HG02588 (cell line): ENCODE measurements around the gene FAM186B.

Experiments used
- ATAC-seq: cut with Tn5 transposase; IDR thresholded peaks from one replicate; pipeline ENCODE4 v1.9.1; 2021; ENCODE audit warnings: mild to moderate bottlenecking, moderate library complexity; ENCODE audit not compliant: unreplicated experiment

Gene FAM186B

DNA sequence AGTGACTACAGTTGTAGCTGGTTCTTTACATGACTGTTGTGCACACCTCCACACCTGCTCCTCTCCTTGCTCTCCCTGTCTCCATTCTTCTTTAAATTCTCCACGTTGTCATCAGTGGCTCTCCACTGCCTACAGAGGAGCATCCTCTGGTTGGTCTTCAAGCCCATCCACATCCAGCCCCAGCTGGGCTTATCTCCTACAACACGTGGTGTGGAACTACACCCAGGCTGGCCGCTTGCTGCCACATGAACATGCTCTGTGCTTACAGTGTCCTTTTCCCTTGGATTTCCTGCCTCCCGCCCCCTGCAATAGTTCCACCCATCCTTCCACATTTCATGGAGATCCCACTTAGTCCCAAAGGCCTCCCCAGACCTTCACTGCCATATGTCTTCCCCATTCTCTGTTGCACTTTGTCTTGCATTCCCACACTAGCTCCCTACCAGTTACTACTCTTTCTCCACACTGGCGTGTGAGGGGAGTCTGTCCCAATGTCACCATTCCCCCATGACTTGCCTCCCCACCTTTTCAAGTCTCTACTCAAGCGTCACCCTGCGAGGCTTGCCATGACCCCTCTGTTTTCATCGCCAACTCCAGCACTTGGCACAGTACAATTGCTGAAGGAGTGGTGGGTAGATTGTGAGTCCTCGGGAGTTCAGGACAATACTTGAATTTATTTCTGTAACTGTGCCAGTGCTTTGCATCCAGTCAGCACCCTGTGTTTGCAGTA is 27.7 kb downstream of the FAM186B start:
- ATAC-seq, result no peak

DNA sequence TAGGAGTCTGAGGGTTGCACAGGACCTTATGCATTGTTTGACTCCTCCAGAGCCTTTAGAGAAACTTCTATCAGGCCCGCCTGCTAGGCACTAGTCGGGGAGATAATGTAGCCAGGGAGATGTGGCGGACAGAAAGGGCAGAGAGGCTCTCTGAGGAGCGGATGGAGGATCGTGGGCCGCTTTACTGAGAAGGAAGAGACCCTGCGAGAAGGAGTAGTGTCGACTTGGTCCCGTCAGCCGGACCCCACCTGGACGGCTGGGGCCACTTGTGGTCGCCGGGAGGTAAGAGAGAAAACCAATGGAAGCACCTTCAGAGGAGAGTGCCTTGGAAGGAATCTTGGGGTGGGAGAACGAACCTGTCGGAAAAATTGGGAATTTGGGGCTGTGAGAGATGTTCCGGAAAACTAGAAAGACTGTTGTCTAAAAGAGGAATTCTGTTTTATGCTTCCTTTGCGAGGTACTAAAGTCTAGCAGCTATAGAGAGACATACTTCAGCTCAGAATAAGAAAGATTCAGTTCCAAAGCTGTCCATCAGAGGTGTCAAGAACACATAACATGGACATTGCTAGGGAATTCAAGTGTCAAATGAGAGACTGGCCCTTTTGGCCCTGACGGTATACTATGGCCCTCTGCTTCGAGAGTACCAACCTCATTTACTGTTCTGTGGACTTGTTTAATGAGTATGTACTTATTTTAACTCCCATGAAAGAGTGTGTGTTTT is 36.8 kb downstream of the FAM186B start:
- peak; percentile 23 for ATAC-seq

DNA sequence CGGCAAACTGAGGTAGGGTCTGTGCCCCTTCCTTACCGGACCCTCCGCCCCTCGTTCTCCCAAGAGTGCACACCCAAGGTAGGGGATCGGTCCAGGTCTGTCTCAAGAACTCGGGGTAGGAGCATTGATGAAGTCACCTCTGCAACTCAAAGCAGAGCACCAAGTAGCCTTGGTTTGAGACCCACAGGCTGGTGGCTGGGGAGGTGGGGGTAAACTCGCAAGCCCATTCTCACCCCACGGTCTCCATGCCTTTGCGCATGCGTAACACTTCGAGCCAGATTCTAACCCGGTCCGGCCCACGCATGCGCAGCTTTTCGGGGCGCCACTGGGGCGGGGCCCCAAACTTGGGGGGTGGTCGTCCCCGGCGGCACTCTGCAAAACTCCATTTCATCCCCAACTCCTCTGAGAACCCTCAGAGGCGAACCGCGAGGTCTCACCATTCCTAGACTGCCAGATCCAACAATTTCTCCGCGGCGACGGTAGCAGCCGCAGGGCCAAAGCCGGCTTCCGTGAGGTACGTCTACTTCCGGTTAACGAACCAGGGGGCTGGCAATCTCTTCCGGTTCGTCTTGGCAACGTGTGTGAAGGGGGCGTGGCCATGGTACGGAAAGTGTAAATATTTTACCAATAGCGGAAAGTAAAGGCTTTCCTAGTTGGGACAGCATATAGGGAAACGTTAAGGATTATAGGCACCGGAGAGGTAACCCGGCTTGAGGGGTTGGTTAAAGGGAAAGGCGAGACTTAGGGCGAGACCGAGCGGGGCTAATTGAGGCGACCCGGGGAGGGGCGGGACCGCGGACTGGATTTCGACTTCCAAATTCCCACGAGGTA is 37.6 kb downstream of the FAM186B start, which contains the start of gene MCRS1:
Gene MCRS1 (minus strand): TSS at position 532 of the 831 bp plus-strand sequence. CDS start 1,411 bp downstream, outside the sequence.
- peak; percentile 81 for ATAC-seq

DNA sequence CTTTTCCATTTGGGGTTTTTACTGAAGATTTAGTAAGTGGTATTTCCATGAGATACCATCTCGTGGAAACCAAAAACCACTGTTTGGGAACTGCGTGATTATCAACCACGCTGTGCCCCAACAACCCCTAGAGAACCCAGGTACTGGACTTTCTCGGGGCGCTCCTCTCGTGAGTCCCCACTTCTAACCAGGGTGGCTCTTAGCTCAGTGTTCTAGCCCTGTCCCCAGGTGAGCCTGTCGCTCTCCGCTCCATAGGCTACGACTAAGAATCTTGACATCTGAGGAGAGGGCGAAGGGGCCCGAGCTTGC is 38.2 kb downstream of the FAM186B start:
- ATAC-seq, result peak; percentile 10

DNA sequence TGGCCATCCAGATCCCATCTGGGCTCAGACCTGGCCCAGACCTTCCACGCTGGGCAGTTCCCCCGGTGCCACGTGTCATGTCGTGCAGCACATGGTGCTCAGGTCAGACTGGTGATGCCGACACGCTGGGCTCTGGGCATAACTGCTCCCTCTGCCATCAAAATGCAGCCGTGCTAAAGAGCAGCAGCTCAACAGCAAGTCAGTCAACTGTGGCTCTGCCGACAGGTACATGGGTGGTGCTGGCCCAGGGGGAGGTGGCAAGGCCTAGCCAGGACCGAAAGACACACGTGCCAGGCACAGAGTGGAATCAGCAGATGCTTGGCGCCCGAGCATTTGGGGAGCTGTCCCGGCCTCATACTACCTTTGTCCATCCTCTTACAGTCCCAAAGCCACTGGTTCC is 39.1 kb downstream of the FAM186B start:
- no peak for ATAC-seq

DNA sequence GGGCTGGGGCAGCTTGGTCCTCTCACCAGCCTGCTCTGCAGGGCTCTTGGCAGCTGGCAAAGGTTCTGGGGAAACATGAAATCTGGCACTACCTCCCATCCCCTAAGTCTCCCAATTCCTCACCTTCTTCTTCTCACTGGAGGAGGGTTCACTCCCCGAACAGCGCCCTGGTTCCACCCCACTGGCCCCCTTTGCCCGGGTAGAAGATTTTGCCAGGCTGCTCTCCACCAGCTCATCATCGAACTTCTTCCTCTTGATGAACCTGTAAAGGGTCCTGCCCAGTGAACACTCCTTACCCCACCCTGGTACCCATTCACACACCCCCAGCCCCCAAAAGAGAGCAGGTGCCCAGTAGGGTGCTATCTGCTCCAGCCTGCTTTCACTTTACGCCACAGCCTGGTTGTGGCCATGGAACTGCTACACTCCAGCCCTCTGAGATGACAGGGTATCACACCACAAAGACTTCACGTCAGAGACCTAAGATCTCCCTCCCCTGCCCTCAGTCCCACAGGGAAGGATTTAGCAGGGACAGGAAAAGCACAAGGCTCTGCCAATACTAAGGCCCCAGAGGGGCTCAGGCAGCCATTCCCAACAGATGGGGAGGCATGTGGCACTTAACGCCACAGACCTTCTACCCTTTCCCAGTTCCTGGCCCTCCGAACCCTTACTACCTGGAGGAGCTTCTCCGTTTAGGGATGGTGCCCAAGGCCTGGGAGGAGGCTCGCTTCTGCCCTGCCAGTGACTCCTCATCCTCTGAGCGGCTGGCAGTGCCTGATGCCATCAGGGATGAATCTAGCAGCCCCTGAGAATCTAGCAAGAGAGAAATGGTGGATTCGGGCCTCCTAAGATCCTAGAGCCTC is 39.8 kb downstream of the FAM186B start:
- no peak for ATAC-seq

DNA sequence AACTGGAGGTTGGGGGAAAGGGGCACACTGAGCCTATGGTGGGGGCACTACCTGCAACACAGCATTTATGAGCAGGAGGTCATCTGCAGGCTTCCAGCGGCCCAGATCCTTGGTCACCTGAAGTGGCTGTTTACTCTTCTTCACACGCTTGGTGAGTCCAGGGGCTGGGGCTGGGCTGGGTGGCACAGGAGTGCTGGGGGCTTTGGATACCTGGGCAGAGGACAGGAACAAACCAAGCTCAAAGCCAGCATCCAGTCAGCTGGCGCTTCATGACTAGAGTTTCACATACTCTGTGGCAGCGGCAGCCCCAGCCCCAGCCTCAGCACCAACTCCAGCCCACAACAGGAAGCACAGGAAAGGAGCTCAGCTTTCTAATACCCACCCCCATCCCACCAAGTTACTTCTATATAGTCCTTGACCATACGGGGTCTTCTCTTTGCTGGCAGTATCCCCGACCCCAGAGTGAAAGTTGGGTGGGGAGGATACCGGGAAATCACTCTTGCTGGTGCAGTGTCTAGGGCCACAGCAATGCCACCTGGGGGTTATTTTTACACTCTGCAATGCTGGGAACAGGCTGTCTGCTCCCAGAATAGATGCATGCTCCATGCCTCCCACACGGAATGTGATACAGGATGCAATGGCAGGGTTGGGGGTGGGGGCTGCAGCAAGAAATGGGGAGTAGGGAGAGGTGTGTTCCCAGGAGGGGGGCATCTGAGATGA is 40.6 kb downstream of the FAM186B start:
- ATAC-seq, result no peak

DNA sequence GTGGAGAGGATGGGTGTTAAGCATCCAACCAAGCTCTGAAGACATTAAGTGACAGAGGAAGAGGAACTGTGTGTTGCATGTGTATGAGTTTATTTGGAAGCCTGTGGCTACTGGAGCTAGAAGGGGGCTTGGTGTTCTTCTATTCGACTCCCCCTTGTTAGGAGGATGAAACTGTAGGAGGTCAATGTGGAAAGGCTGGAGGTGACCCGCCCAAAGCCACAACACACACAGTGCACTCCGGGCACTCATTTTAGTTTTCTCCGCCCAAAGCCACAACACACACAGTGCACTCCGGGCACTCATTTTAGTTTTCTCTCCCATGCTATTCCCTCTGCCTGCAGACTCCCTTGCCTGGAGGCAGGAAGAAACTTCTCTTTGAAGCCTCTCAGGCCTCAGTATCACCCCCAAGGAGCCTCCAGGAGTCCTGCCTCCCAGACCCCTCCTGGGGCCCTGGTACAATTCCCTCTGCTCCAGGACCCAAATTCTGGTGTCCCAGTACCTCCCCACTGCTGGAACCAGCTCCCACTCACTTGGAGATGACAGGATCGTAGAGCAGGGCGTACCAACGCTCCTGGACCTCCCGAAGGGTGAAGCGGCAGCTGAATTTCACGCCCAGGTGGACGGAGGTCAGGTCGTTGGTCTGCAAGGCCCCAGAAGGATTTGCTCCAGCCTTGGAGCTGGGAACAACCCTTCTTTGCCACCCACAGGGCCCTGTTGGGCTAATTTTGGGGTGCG is 41.3 kb downstream of the FAM186B start:
- ATAC-seq, result no peak

DNA sequence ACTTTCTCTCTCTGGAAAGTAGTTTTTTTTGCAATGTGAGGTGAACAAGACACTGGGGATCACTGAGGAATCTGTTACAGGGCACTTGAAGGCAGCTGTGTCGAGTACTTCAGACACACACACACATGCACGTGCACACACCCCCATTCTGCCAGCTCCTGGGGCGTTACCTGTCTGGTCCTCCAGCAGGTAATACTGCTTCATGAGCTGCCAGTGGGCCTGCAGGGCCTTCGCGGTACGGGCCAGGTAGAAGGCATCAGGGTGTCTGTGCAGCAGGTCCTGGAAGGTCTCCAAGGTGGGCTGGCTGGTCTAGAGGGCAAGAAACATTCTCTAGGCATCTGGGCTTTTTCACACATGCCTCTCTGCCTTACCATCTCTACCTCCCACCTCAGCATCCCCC is 42.6 kb downstream of the FAM186B start:
- no peak for ATAC-seq

DNA sequence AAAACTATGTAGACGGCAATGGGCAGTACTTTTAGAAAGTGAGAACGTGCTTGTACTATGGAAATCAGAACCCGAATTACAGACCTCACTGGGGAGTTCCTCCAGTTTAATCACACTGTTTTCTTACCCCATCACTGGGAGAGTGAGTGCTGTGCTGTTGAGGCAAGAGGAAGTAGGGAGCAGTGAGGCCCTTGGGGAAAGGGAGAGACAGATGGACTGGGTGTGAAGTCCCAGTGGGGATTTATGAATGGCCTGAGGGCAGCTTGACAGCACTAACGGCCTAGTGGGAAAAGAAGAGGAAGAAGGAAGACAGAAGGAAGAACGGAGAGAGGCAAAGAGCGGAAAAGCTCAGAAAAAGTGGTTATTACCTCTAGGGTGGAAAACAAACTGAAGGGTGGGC is 43.2 kb downstream of the FAM186B start:
- no peak for ATAC-seq

DNA sequence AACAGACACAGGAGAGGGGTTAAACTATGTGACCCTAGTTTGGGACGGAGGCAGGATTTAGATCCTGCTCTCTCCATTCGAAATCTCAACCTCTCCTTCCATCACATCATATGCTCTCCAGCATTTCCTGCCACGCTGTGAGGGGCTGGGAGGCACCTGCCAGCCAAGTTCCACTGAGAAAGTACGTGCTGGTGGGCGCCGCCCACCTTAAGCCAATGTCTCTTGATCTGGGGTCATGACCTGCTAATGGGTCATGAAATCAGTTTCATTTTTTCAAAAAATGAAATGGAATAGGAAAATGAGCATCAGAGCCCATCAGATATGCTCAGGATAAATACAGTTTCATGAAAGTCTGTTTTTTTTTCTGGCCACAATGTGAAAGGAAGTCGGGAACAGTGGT is 44.7 kb downstream of the FAM186B start:
- ATAC-seq, result no peak

DNA sequence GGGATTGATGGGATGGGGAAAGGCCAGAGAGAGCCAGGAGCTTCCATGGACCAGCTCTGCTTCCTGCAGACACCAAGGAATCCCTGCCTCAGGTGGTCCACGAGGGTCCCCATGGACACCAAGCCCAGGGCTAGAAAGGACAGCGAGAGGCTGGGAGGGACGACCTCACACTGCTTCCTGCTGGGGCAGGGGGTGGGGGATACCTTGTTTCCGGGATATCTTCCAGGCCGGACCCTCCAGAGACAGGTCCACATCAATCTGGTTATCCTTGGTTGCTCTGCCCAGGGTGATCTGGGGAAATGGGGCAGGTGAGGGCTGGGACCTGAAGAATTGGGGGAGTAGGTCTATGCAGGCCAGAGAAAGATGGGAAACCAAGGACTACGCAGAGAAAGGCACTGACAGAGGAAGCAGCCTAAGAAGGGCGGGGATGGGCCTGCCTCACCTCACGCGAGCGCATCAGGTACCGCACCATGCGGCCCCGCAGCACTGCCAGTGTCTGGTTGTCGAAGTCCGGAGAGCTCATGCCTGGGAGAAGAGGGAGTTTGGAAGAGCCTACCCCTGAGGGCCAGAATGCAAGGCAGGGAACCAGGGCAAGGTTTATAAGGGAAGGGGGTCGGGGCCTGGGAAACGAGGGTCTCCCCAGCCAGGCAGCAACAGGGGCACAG is 46.3 kb downstream of the FAM186B start:
- no peak for ATAC-seq

DNA sequence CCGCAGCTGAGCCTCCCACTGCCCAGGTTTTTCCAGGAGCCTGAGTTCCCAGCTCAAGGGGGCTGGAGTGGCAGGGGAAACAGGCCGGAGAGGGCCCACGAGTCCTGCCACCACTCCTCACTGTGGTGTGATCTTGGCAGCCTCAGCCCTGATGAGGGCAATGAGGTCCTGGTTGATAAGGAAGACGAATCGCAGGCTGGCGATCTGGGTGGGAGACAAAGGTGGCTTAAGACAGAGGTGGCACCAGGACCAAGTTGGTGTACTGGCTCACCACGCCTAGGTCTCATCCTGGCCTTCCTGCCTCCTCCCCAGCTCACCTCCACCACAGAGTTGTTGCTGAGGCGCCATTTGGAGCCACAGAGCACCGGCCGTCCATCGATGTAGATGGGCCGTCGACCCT is 46.9 kb downstream of the FAM186B start:
- ATAC-seq, result no peak

DNA sequence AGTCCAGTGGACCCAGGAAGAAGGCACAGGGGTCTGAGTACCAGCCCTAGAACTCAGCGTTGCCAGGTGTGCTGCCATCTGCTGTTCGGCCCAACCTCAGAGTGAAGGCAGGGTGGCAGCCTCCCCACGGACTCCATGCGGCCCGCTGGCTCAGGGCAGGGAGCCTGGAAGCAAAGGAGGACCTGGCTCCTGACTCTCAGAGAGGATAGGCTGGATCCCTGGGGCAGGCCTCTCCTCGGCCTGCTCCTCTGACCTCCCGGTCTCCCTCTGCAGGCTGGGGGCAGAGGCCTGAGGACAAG is 47.6 kb downstream of the FAM186B start:
- ATAC-seq, result no peak

DNA sequence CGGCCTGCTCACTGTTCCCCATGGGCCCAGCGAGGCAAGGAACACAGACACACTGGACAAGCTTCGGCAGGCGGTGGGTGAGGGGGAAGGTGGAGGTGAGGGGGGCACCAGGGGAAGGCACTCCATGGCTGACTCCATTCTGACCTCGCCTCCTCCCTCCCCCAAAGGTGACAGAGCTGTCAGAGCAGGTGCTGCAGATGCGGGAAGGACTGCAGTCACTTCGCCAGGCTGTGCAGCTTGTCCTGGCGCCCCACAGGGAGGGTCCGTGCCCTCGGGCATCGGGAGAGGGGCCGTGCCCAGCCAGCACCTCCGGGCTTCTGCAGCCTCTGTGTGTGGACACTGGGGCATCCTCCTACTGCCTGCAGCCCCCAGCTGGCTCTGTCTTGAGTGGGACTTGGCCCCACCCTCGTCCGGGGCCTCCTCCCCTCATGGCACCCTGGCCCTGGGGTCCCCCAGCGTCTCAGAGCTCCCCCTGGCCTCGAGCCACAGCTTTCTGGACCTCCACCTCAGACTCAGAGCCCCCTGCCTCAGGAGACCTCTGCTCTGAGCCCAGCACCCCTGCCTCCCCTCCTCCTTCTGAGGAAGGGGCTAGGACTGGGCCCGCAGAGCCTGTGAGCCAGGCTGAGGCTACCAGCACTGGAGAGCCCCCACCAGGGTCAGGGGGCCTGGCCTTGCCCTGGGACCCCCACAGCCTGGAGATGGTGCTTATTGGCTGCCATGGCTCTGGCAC is 48.1 kb downstream of the FAM186B start:
- no peak for ATAC-seq

DNA sequence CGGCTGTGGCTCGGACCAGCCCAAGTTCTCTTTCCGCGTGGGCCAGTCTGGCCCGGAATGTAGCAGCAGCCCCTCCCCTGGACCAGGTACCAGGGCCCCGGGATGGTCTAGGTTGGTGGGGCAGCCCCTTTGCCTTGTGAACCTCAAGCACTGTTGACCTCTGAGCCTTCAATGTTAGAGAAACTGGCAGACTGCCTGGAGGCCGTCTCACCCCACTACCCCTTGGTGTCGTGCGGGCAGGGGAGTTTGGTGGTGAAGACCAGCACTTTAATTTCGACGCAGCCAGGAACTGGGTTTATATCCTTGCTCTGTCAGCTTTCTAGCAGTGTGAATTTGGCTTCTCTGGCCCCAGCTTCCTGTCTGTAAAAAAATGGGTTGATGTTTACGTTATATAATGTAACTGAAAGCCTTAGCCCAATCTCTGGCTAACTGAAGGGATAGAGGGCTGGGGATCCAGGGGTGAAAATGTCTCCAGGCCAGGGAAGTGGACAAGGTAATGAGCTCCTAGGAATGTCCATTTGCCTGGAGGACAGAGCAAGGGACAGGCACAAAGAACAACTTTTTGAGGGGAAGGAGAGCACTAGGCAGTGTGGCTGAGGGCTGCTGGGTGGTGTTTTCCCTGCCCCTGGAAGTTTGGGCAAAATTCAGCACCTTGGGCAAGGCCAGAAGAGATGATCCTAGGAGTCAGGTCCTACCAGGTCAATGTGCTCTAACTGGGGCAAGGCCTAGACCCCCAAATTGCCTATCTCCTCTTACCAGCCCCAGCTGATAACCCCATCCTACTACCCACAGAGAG is 48.9 kb downstream of the FAM186B start:
- no peak for ATAC-seq

DNA sequence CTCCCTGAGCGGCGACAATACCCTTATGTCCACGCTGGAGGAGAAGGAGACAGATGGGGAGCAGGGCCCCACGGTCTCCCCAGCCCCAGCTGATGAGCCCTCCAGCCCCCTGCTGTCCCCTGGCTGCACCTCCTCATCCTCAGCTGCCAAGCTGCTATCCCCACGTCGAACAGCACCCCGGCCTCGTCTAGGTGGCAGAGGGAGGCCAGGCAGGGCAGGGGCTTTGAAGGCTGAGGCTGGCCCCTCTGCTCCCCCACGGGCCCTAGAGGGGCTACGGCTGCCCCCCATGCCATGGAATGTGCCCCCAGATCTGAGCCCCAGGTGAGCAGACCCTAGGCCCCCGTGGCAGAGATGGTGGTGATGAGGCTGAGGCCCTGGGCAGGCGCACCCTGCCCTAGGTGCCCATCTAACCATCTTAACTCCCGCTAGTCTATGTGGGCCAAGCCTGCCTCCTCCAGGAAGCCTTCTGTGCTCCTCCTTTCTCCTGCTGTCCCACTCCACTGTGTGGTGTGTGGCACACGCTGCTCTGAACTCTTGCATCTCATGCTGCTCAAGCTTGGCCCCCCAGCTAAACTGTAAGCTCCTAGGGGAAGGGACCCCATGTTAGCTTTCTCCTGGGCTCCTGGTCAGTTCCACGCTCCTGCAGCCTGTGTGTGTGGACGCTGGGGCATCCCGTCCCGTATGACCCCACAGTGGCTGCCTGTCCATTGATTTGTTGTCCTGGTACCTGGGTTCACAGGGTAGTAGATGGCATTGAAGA is 49.6 kb downstream of the FAM186B start:
- no peak for ATAC-seq
